Activated B cell treated with CpG ODN at 0.5 μM for 24 hours (primary cell): ENCODE results near the gene ARRB2. TPM values are rescaled to one million over a fixed set of nuclear protein-coding genes. Genes with fewer than 3 reads are reported as not detected.
"Not testable (repeated sequence)": the region's sequence is repeated elsewhere in the genome, so short reads cannot be mapped to it uniquely, and the experiment has no call there.

ENCODE experiments used
- ATAC-seq: fragments of 200-7000 bp; cut with Tn5 transposase; one replicate; pipeline ENCODE4 v1.10.0; 2021; ENCODE audit warnings: low read depth, mild to moderate bottlenecking, moderate library complexity
- CTCF ChIA-PET: fragments of 350-600 bp; sonication (Branson Sonifier 250); formaldehyde crosslinking; loops from one replicate; lab custom pipeline; 2021; ENCODE audit warnings: antibody characterized with exemption; lab: Charles Lee
- POLR2A ChIA-PET: fragments of 350-600 bp; sonication (Branson Sonifier 250); formaldehyde crosslinking; loops from one replicate; lab custom pipeline; 2021; ENCODE audit warnings: antibody characterized with exemption; lab: Charles Lee
- DNase-seq: peaks from one replicate; pipeline ENCODE4 v3.0.0; 2022
- H3K27ac Mint-ChIP-seq: one replicate; pipeline ENCODE4 v1.8.0; 2020; ENCODE audit warnings: mixed read lengths
- H3K27me3 Mint-ChIP-seq: one replicate; pipeline ENCODE4 v1.8.0; 2021; ENCODE audit warnings: mixed read lengths
- H3K36me3 Mint-ChIP-seq: one replicate; pipeline ENCODE4 v1.8.0; 2021; ENCODE audit warnings: low read depth, mixed read lengths
- H3K4me1 Mint-ChIP-seq: one replicate; pipeline ENCODE4 v1.8.0; 2021; ENCODE audit warnings: mixed read lengths
- H3K4me3 Mint-ChIP-seq: one replicate; pipeline ENCODE4 v1.8.0; 2020; ENCODE audit warnings: mild to moderate bottlenecking, mixed read lengths
- H3K9me3 Mint-ChIP-seq: one replicate; pipeline ENCODE4 v1.8.0; 2020; ENCODE audit warnings: mixed read lengths
- CTCF ChIP-seq: fragments of 200-600 bp; IDR thresholded peaks from one replicate; pipeline ENCODE4 v1.8.0; 2022; ENCODE audit warnings: antibody characterized with exemption, mild to moderate bottlenecking
- intact Hi-C: fragments of 100-400 bp; cut with micrococcal nuclease; formaldehyde crosslinking; loops from one replicate; pipeline ENCODE4 v1.15.1; 2024
- total RNA-seq: library from RNA; stranded (reverse); gene quantifications from 2 replicates; pipeline ENCODE4 v1.2.3, GENCODE V29; 2022

The ARRB2 gene
- total RNA-seq, 1 donor from 2014 or later = 52.0 TPM

GRCh38 chr17:4674685-4674998, 35.8 kb upstream of the ARRB2 start:
- no peaks in the 10 kb centered on the region for H3K27me3 Mint-ChIP-seq
- ATAC-seq (no peak), DNase-seq (no peak)
- no peak overlapping the region for H3K4me3 Mint-ChIP-seq
- H3K9me3 Mint-ChIP-seq = no peaks in the 10 kb centered on the region
- H3K4me1 Mint-ChIP-seq = no peaks in the 10 kb centered on the region
- no peak for TF ChIP-seq CTCF
- H3K36me3 Mint-ChIP-seq = peaks cover 85% of the 10 kb centered on the region
- intact Hi-C loops = no loop called here
- CTCF ChIA-PET = no interaction called here
- no peak overlapping the region for H3K27ac Mint-ChIP-seq
- POLR2A ChIA-PET = no interaction called here

GRCh38 chr17:4675791-4676190, 34.6 kb upstream of the ARRB2 start:
- DNase-seq (no peak), ATAC-seq (no peak)
- intact Hi-C loops = no loop called here
- no peak overlapping the region for H3K27ac Mint-ChIP-seq
- ChIA-PET CTCF (interaction anchor here (0.6 kb wide), 1 partner anchor 212 kb away, joined by 3 read pairs; no protein-coding TSS in a partner anchor), POLR2A (no interaction called here)
- H3K36me3 Mint-ChIP-seq = peaks cover 87% of the 10 kb centered on the region
- TF ChIP-seq CTCF = no peak
- H3K27me3 Mint-ChIP-seq = no peaks in the 10 kb centered on the region
- H3K4me1 Mint-ChIP-seq = no peaks in the 10 kb centered on the region
- H3K9me3 Mint-ChIP-seq = no peaks in the 10 kb centered on the region
- H3K4me3 Mint-ChIP-seq = no peak overlapping the region

- POLR2A ChIA-PET = interaction anchor here (0.6 kb wide), 1 partner anchor 103 kb away, joined by 3 read pairs; no protein-coding TSS in a partner anchor
- CTCF ChIA-PET = interaction anchor here (0.6 kb wide), 1 partner anchor 112 kb away, joined by 3 read pairs; the partner anchor contains the start of gene GLTPD2
- Mint-ChIP-seq H3K9me3 (no peaks in the 10 kb centered on the region), H3K27me3 (no peaks in the 10 kb centered on the region), H3K36me3 (peaks cover 86% of the 10 kb centered on the region), H3K27ac (no peak overlapping the region), H3K4me1 (no peaks in the 10 kb centered on the region), H3K4me3 (no peak overlapping the region)
- no peak for ATAC-seq
- no peak for TF ChIP-seq CTCF
- DNase-seq = no peak
- intact Hi-C loops = no loop called here
Observed at GRCh38 chr17:4676791-4677190, 33.6 kb upstream of the ARRB2 start.

GRCh38 chr17:4678448-4679026, 31.9 kb upstream of the ARRB2 start:
- no peaks in the 10 kb centered on the region for H3K4me1 Mint-ChIP-seq
- peaks cover 83% of the 10 kb centered on the region for H3K36me3 Mint-ChIP-seq
- intact Hi-C loops = no loop called here
- ChIA-PET CTCF (no interaction called here), POLR2A (interaction anchor here (0.7 kb wide), 1 partner anchor 48 kb away, joined by 3 read pairs; no protein-coding TSS in a partner anchor)
- H3K27ac Mint-ChIP-seq = no peak overlapping the region
- H3K4me3 Mint-ChIP-seq = no peak overlapping the region
- ATAC-seq (no peak), DNase-seq (no peak)
- H3K27me3 Mint-ChIP-seq = no peaks in the 10 kb centered on the region
- H3K9me3 Mint-ChIP-seq = no peaks in the 10 kb centered on the region
- TF ChIP-seq CTCF = no peak

GRCh38 chr17:4679658-4680057, 30.8 kb upstream of the ARRB2 start:
- H3K27ac Mint-ChIP-seq = no peak overlapping the region
- H3K36me3 Mint-ChIP-seq = peaks cover 83% of the 10 kb centered on the region
- H3K9me3 Mint-ChIP-seq = no peaks in the 10 kb centered on the region
- TF ChIP-seq CTCF = no peak
- no peaks in the 10 kb centered on the region for H3K4me1 Mint-ChIP-seq
- ChIA-PET CTCF (no interaction called here), POLR2A (no interaction called here)
- no peak for ATAC-seq
- intact Hi-C loops = no loop called here
- H3K4me3 Mint-ChIP-seq = no peak overlapping the region
- DNase-seq = no peak
- H3K27me3 Mint-ChIP-seq = no peaks in the 10 kb centered on the region

GRCh38 chr17:4683739-4684138, 26.7 kb upstream of the ARRB2 start:
- H3K9me3 Mint-ChIP-seq, POLR2A ChIA-PET, H3K4me1 Mint-ChIP-seq, DNase-seq, H3K4me3 Mint-ChIP-seq, CTCF ChIA-PET, intact Hi-C loops, H3K27me3 Mint-ChIP-seq, ATAC-seq, H3K27ac Mint-ChIP-seq: not testable (repeated sequence)
- peaks cover 76% of the 10 kb centered on the region for H3K36me3 Mint-ChIP-seq

GRCh38 chr17:4689872-4690271, 20.6 kb upstream of the ARRB2 start:
- H3K4me3 Mint-ChIP-seq, H3K4me1 Mint-ChIP-seq, CTCF ChIA-PET, ATAC-seq, H3K9me3 Mint-ChIP-seq, DNase-seq, H3K27ac Mint-ChIP-seq, H3K27me3 Mint-ChIP-seq, intact Hi-C loops, POLR2A ChIA-PET: not testable (repeated sequence)
- peaks cover 65% of the 10 kb centered on the region for H3K36me3 Mint-ChIP-seq
